ENCODE results near the gene ARRDC1.

ARRDC1 gene

GRCh38 chr9:137569609-137570203 is 35.8 kb upstream of the ARRDC1 start:
- TF ChIP-seq CTCF (IDR thresholded peaks at IDR 0.05; ENCODE audit: control insufficient read depth, insufficient read depth, low read depth, low read length, missing control alignments), result no peak
- no peak for DNase-seq (ENCODE audit: low read depth)
- H3K4me3 ChIP-seq (ENCODE audit: control insufficient read depth, low read depth, low read length), result no peak overlapping the region

DNA sequence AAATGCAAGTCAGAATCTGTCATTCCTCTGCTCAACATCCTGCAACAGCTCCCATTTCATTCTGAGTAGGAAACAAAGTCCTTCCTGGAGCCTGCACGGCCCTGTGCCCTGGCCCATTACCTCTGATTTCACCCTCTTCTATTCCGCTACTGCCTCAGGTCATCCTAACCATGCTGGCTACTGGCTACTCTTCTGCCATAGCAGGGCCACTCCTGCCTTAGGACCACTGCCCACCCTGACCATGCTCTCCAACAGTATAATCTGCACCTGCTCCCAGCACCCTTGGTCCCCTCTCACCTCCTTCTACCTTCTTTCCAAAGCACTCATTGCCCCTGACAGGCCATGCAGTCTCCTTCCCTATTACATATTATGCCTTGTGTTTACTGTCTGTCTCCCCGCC is 34.9 kb upstream of the ARRDC1 start:
- no peak overlapping the region for H3K4me3 ChIP-seq (ENCODE audit: control insufficient read depth, low read depth, low read length)
- no peak for DNase-seq (ENCODE audit: low read depth)
- no peak for TF ChIP-seq CTCF (IDR thresholded peaks at IDR 0.05; ENCODE audit: control insufficient read depth, insufficient read depth, low read depth, low read length, missing control alignments)

DNA sequence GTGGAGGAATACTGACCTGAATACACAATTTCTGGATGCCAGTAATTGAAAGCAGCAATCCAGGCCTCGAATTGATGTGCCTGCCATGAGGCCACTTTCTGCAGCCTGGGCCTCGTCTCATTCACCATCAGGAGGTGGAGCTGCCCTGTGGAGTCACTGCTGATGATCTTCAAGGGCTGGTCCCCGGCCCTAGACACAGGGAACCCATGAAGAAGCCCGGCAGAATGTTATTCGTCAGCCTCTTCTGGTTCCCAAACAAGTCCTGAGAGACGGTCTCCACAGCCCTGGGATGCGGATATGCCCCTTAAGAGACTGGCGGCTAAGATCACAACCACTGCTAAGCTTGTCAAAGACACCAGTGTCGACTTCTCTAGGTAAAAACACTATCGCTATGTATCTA is 31.3 kb upstream of the ARRDC1 start:
- no peak for DNase-seq (ENCODE audit: low read depth)
- no peak for TF ChIP-seq CTCF (IDR thresholded peaks at IDR 0.05; ENCODE audit: control insufficient read depth, insufficient read depth, low read depth, low read length, missing control alignments)

GRCh38 chr9:137575364-137575715 is 30.1 kb upstream of the ARRDC1 start:
- no peak overlapping the region for H3K4me3 ChIP-seq (ENCODE audit: control insufficient read depth, low read depth, low read length)
- DNase-seq (ENCODE audit: low read depth), result no peak
- no peak for TF ChIP-seq CTCF (IDR thresholded peaks at IDR 0.05; ENCODE audit: control insufficient read depth, insufficient read depth, low read depth, low read length, missing control alignments)

More for the DNA sequence above, 31.3 kb upstream of the ARRDC1 start:
- no peak overlapping the region for H3K4me3 ChIP-seq (ENCODE audit: control insufficient read depth, low read depth, low read length)

GRCh38 chr9:137575716-137576411 is 29.6 kb upstream of the ARRDC1 start:
- no peak overlapping the region for H3K4me3 ChIP-seq (ENCODE audit: control insufficient read depth, low read depth, low read length)
- DNase-seq (ENCODE audit: low read depth), result no peak
- TF ChIP-seq CTCF (IDR thresholded peaks at IDR 0.05; ENCODE audit: control insufficient read depth, insufficient read depth, low read depth, low read length, missing control alignments), result no peak

DNA sequence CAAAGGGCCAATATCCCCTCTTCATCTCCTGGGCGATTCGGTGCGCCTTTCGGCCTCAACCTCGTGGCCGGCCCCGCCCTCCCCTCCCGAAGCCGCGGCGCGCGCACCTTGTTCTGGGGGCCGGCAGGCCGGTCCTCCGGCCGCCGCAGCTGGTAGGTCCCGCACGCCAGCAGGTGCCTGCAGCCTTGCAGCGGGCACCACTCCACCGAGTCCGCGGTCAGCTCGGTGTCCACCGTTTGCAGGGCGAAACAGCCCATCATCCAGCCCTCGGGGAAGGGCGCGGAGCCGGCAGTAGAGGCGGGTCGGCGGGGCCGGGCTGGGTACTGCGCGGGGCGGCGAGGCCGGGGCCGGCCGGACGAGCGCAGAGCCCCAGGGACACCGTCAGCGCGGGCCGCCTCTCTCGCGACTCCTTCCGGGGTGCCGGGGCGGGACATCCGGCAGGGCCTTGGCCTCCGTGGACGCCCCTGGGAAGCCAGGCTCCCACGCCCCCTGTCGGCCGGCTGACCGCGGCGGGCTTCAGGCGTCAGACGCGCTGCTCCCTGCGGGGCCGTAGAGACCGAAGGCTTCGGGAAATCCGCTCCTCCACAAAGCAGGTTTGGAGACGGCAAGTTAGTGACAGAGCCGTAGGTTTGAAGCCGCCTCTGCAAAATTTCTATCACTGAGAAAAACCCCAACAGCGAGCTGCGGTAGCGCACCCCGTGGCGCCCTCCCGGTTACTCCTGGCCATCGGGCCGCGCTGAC is 26.8 kb upstream of the ARRDC1 start, which contains the start of gene DPH7:
DPH7 (minus strand) TSS at position 408 of the 741 bp plus-strand sequence; CDS start at position 260, 148 bp downstream.
- H3K4me3 ChIP-seq (ENCODE audit: control insufficient read depth, low read depth, low read length), result peak within 1 kb of the TSS; percentile 65
- TF ChIP-seq CTCF (IDR thresholded peaks at IDR 0.05; ENCODE audit: control insufficient read depth, insufficient read depth, low read depth, low read length, missing control alignments), result peak; percentile 85
- peak; percentile 45 for DNase-seq (ENCODE audit: low read depth)

Measured in AG09309 (cell line).